GM18508 (cell line): ENCODE results near the gene GAS7.
A peak's percentile ranks its signal among the peaks of the same experiment; 100 is the strongest.

Source experiments
- ATAC-seq: cut with Tn5 transposase; IDR thresholded peaks from one replicate; pipeline ENCODE4 v1.9.1; 2021; ENCODE audit warnings: moderate number of reproducible peaks; ENCODE audit not compliant: insufficient read depth, unreplicated experiment

The GAS7 gene

DNA sequence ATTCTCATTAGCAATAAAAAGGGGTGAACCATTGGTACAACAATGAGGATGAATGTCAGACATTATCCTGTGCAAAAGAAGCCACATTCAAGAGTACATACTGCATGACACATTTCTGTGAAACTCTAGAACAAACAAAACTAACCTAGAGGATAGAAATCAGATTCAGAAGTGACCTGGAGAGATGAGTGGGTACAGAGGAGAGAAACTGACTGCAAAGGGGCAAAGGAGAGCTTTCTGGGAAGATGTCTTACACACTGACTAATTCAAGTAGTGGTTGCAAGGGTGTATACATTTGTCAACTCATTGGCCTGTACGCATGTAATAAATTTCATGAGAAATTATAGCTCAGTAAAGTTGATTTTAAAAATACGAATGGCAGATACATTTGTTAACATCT is 115.6 kb downstream of the GAS7 start:
- no peak for ATAC-seq

DNA sequence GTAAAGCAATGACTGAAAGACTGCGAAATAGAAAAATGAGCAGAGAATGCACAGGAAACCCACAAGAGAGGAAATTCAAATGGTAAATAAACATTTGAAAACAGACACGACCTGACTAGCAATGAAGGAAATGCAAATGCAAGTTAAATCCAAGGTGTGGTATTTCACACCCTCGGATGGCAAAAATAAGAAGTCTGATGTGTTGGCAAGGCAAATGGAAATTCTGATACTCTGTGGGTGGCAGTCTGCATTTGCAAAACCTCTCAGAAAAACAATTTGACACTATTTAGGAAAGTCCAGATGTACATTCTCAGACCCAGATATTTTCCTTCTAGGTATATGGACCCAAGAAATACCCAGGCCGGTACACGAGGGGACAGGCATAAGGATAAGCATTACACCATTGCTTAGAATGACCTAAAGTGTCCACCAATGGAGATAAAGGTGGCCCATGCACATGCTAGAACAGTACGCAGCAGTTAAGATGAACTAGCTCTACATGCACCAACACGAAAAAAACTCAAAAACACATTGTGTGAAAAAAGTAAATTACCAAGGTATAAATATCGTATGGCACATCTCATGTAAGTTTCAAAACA is 116.7 kb downstream of the GAS7 start:
- ATAC-seq = no peak

DNA sequence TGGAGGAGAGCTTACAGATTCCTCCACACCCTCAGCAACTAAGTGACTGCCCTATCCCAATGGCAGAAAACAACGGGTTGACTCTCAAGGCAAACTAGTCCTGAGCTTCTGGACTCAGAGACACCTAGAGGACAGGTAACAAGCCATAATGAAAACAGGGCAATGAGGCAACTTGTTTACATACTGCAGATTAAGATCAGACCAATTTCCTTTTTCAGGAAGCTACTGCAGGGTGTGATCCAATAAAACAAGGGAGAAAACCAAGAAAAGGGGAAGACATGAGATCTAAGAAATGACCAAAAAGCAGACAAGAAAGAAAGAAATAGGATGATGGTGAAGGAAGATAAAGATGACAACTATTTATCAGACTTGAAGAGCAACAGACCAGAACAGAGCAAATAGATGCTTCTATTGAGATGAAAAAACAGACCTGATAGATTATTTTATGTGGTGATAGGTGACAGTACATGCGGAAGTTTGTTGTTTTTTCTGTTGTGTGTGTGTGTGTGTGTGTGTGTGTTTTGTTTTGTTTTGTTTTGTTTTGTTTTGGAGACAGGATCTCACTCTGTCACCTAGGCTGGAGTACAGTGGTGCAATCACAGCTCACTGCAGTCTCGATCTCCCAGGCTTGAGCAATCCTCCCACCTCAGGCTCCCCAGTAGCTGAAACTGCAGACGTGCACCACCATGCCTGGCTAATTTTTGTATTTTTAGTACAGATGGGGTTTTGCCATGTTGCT is 120.7 kb downstream of the GAS7 start:
- no peak for ATAC-seq

DNA sequence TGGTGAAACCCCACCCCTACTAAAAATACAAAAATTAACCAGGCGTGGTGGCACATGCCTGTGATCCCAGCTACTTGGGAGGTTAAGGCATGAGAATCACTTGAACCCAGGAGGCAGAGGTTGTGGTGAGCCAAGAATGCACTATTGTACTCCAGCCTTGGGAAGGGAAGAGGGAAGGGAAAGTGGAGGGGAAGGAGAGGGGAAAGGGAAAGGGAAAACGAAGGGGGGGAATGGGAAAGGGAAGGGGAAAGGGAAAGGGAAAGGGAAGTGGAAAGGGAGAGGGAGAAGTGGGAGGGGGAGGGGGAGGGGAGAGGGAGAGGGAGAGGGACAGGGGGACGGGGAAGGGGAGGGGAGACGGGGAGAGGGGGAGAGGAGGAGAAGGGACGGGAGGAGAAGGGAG is 122.5 kb downstream of the GAS7 start:
- ATAC-seq = no peak

DNA sequence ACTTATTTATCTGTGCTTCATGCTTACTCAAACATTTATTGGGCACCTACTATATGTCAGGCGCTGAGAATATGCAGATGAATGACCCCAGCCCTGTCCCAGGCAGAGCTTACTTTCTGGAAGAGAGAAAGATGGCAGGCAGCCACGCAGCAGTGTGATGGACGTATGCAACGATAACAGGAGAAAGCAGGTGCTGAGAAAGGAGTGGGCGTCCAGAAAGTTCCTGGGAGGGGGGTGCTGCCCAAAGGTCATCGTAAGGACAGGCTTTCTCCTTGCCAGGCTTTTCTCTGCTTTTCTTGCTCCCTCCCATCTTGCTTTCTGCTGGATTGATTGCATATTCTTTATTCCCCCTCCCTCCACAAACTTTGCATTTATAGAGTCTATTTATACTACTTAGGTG is 124.5 kb downstream of the GAS7 start:
- no peak for ATAC-seq

DNA sequence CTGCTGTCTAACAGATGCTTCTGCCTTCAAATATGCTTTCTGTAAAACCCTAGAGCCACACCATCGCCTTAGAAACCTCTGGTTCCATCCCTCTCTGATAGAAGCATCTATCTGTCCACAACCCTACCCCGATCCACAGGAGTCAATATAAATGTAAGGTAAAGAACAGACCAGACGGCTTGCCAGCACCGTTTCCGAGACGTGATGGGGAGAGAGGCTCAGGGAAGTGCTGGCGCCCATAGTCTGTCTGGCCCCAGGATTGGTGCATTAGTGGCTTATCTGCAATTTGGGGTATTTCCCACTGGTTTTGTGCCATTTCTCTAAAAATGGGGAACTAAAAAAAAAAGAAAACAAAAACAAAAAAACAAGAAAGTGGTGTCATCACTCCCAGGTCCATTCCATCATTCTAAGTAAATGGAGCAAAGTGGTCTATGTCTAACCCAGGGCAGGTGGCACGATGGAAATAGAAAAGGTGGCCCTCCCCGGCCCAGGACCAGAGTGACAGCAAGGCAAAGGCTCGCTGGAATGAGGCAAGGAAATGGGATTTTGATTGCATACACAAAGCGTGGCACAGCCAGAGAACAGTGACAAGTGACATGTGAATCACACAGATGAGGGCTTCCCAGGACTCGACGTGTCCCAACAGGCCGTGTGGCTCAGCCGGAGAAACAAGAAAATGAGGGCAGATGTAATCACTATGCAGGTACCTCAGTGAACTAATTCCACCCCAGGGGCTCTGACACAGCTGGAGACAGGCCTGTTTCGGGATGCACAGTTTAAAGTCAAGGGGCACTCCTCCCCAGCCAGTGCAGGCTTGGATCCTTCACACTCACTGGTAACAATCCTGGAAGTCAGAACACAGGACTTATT is 125.6 kb downstream of the GAS7 start:
- ATAC-seq = no peak

DNA sequence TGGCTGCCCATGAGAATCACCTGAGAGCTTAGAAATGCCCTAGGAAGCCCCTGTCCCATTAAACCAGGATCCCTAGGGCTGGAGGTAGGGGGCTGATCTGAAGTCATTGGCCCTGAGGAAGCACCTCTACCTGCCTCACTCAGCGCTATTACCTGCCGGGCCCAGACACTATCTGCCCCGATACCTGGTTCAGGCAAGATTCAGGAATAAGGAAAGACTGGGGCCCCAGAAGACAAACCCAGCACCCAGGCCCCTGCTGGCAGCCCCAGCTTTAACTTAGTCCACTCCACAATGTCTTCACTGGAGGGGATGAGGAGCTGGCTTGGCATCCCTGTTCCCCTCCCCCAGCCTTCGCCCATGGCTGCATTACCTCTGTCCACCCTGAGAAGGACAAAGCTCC is 126.3 kb downstream of the GAS7 start:
- ATAC-seq = no peak

DNA sequence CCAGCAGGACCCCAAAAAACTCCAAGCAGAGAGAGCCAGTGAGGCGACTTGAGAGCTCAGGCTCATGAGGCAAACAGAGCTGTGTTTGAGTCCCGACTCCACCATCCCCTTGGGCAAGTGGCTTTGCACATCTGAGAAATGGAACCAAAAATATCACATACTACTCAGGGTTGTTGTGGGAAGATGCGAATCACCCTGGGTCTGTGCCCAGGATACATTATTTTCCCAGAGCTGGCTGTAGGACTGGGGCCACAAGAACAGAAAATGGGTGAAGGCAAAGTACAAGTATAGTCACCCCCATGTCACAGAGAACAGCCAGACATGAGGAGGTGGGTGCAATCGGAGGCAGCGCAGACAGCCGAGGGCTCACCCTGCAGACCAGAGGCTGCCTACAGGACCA is 127.3 kb downstream of the GAS7 start:
- no peak for ATAC-seq

DNA sequence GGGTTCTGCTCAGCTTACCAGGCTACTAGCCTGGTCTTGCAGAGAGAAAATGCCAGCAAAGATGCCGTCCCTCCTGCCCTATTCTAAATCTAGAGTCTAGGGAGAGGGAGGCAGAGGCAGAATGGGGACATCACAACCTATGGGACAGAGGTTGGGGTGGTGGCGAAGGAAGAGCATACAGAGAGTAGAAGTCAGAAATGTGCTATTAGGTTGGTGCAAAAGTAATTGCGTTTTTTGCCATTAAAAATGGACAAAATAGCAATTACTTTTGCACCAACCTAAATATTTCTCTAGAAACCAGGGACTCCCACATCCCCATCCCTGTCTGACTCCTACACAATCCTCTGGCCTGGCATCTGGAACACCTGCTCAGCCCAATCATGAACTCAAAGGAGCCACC is 127.7 kb downstream of the GAS7 start:
- no peak for ATAC-seq

DNA sequence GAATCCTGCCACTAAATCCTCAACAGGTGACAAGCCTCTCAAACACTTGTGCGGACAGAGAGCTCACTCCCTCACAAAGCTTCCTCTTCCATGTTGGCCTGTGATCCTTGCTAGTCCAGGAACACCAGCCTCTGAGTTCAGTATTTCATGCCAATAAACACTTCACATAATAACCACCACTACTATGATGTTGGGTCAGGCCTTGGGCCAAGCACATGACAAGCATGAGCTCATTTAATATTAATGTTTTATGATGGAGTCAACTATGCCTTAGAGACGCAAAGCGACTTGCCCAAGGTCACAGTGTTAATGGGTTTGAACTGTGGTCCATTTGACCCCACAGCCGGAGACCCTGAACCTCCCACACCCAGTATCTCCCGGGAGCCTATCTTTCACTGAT is 129.1 kb downstream of the GAS7 start:
- no peak for ATAC-seq

DNA sequence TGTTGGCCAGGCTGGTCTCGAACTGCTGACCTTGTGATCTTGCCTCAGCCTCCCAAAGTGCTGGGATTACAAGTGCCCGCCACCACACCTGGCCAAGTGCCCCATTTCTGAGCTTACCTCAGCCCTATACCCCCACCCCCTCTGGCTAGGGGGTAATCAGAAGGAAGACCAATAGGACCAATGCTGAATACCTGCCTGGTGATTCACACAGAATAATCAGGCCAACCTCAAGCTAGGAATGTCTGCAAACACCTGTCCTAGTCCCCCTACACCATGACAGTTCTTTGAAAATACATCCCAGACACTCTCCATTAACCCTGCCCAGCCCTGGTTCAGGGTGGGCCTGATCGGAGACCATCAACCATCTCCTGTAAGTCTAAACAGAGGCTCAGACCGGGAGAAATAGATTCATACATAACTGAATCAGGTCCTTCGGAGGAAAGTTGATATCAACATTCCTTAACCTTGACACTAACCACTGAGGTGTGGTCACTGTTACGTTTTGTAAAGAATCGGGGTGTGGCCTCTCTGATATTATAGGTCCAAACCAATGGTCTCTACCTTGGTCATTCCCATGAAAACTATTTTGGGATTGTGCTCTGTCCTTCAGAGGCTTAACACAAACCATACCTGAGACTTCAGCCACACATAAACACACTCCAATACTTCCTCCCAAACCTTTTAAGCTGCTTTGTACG is 130.8 kb downstream of the GAS7 start:
- no peak for ATAC-seq

DNA sequence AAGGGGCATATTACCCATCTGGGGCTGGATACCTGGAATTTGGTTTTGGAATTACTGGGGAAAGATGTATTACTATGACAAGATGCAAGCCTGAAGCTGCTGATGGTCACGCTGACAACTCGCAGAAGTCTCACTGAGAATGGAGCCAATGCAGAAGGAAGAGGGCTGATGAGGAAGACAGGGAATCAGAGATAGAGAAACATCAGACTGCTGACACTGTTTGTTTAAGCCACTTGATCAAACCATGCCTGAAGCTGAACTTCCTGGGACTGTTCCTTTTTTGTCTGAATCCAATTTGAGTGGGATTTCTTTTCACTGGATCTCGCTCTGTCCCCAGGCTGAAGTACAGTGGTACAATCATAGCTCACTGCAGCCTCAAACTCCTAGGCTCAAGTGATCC is 133.9 kb downstream of the GAS7 start:
- no peak for ATAC-seq

DNA sequence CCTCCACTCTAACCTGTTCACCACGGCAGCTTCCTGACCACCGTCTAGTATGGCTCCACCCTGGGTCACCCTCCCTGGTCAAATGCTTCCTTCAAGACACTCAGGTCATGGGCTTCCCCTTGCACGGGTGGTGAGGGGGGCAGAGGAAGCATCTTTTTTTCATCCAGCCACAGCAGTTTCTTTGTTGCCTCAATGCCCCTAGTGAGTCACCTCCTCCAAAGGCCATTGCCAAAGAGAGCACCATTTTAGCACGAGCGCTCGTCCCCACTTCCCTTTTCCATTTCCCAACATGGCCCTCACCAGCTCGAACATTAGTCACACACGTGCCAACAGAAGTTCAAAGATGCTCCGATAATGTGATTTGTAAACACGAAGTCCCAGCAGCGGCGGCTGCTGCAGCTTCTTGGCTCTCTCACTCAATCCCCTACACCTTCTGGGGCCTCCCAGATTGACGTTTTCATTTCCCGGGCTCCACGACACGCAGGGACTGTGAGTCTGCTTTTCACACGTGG is 134.6 kb downstream of the GAS7 start:
- ATAC-seq = no peak

DNA sequence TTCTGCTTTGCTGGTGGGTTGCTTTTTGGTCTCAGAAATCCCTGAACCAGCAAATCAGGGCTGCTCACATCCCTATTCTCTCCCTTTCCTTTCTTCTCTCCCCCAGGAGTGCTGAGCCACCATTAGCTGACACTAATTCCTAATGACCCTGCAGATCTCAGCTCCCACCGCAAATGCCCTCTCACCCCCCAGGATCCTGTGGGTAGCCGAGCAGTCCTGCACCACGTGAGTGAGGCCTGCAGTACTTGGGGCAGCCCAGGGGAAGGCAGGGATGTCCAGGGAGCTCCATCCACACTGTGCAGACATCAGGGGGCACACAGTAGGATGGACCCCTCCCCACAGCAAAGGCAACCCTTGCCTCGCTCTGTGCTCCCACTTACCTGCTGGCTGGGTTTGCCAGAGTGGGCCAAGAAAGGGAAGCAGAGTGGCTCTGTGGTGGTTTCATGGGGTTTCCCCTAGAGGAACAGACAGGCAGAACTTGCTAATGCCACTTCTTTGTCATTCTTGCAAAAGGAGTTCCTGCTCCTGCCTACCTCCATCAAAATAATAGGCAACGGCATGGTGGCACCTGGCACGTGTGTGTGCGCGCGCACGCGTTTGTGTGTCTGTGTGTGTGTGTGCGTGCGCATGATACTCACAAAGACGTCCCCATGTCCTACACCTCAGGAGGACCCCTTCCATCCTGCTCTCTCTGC is 135.6 kb downstream of the GAS7 start:
- no peak for ATAC-seq

DNA sequence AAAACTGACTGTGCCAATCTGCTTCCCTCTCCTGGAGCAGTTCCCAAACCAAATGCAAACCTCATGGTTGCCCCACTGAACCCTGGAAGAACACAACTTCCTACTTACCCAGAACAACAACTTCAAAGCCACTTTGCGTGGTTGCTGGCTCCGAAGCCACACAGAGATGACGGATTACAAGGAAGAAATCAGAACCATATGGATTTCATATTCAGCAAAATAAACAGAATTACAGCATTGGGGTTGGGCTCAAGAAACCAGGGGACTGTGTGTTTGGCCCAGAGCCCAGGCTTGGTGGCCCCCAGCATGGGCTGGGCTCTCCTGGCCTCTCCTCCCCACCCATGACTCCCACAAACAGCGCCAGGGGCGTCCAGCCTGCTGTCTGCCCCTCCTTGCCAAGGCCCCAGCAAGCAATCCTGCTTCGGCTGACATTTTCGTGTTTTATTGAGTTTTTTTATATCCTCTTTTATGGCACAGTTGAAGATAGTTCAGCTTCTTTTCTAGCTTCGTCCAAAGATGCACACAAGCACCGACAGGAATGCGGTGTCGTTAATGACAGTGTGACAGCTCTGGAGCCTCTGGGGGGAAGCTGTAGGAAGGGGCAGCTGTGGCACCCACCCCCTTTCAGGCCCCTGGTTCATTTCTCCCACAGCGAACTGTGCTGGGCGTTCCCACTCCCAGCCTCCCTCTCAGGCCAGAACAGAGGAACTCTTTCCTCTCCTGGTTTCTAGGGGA is 137.1 kb downstream of the GAS7 start:
- no peak for ATAC-seq

DNA sequence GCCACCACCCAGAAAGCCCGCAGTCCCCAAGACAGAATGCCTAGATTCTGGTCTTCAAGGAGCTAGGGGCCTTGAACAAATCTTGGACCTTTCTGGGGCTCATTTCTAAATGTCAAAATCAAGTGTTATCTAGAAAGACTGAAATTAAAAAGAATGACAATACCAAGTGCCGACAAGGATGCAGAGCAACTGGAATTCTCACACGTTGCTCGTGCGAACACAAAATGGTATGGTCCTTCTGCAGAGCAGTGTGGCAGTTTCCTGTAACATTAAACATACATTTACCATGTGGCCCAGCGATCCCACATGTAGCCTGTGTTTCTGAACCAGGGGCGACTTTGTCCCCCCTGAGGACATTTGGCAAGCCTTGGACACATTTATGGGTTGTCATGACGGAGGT is 137.9 kb downstream of the GAS7 start:
- no peak for ATAC-seq

DNA sequence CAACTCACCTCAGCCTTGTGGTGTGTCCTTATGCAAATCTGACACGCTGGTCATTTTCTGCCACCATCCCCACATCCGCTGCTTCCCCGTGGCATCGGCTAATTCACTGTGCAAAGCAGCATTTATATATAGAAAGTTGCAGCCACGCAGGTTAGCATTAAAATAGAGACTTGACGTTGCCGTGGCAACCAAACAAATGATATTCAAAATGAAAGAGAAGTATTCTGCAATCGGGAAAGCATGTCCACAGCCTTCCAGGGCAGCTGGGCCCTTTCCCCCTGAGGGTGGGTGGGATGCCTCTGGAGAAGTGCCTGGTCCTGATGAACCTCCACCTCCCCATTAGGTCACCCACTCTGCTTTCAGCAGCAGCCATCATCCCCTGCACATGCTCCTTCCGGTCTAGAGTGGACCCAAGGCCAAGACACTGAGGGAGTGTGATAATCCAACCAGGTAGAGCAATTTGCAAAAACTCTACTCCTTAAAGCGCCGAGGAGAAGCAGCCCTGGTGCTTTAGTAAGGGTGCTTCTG is 138.7 kb downstream of the GAS7 start:
- peak; percentile 58 for ATAC-seq

DNA sequence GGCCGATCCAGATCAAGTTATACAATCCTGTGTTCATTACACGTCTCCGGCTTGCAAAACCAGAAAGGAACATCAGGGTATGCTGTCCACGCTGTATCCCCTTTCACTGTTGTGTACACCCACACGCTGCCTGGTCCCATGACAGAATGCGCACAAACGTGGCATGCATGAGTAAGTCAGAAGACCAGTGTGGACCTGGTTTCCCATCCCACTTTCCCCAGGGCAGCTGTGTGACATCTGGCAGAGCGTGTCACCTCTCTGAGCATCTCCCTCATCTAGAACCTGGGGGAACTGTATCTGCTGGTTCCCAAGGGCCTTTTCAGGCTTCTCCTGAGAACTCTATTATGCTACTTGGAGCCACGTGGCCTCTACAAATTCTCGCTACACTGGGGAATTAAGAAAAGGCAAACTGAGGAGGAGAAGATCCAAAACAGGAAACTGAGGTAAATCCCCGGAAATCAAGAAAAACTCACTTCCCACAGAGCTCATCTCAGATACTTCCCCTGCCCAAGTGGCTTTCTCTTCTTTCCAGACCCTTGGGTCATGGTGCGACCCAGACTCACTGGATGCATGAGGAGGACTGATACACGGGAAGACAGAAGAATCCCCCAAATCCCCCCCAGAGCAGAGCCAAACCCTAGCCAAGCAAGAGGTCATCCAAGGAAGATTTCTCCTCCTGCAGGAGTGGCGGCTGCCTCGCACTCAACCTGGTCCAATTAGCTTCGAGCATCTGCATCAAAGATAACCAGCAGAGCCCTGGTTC is 139.3 kb downstream of the GAS7 start:
- no peak for ATAC-seq
